ENCODE data around the gene VWA5B1. TPM values are rescaled to one million over a fixed set of nuclear protein-coding genes. Genes with fewer than 3 reads are reported as not detected.
A peak's percentile ranks its signal among the peaks of the same experiment; 100 is the strongest.

The VWA5B1 gene
- total RNA-seq, 3 donors from 2014 or later (not counting 1 experiment from before 2014, with no cell fraction given), result not detected

DNA sequence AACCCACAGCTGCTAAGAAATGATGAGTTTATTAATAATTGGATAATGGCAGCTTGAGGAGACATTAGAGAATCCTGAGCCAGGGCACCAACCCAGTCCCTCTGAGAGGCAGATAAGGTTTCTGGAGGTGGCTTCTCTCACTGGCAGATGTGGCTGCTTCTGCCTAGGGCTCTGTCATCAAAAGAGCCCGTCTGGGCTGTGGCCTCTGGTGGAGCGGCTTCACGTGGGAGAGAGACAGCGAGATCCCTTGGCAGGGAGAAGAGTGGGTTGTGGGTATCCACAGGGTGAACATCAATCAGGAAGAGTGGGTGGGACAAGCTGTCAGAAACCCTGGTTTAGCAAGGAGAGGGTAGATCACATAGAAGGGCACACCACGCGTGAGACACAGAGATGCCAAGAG lies 30.0 kb downstream of the VWA5B1 start:
- no peaks in the 10 kb centered on the region for H3K4me1 ChIP-seq (ENCODE audit: control insufficient read depth, insufficient read depth, low read length)
- Mint-ChIP-seq H3K27ac (no peak overlapping the region), H3K4me3 (no peak overlapping the region), H3K27me3 (ENCODE audit: low read depth in 2 of 2) (peaks cover 19 to 45% of the 10 kb centered on the region in 2 donors), H3K36me3 (no peaks in the 10 kb centered on the region), H3K9me3 (no peaks in the 10 kb centered on the region), H3K4me1 (no peaks in the 10 kb centered on the region)
- no peaks in the 10 kb centered on the region for H3K36me3 ChIP-seq (ENCODE audit: control insufficient read depth, insufficient read depth, low read length)
- H3K4me3 ChIP-seq (ENCODE audit: low read length), result no peak overlapping the region
- TF ChIP-seq, protein P1, sequence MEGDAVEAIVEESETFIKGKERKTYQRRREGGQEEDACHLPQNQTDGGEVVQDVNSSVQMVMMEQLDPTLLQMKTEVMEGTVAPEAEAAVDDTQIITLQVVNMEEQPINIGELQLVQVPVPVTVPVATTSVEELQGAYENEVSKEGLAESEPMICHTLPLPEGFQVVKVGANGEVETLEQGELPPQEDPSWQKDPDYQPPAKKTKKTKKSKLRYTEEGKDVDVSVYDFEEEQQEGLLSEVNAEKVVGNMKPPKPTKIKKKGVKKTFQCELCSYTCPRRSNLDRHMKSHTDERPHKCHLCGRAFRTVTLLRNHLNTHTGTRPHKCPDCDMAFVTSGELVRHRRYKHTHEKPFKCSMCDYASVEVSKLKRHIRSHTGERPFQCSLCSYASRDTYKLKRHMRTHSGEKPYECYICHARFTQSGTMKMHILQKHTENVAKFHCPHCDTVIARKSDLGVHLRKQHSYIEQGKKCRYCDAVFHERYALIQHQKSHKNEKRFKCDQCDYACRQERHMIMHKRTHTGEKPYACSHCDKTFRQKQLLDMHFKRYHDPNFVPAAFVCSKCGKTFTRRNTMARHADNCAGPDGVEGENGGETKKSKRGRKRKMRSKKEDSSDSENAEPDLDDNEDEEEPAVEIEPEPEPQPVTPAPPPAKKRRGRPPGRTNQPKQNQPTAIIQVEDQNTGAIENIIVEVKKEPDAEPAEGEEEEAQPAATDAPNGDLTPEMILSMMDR (IDR thresholded peaks at IDR 0.05), result no peak
- intact Hi-C loops (cut with micrococcal nuclease), result no loop called here
- ATAC-seq (no peak), DNase-seq (no peak)
- H3K9me3 ChIP-seq (ENCODE audit: control insufficient read depth, insufficient read depth, low read length), result no peaks in the 10 kb centered on the region
- no peaks in the 10 kb centered on the region for H3K27me3 ChIP-seq (ENCODE audit: control insufficient read depth, insufficient read depth, low read length)
- H3K27ac ChIP-seq (ENCODE audit: low read length), result no peak overlapping the region
- 82% methylated on average over 6 of the region's 6 CpGs for WGBS (ENCODE audit: insufficient coverage)

GRCh38 chr1:20321573-20321972 lies 30.9 kb downstream of the VWA5B1 start:
- intact Hi-C loops (cut with micrococcal nuclease), result no loop called here
- no peak overlapping the region for H3K4me3 ChIP-seq (ENCODE audit: low read length)
- DNase-seq (no peak), ATAC-seq (no peak)
- Mint-ChIP-seq H3K4me3 (no peak overlapping the region), H3K27ac (no peak overlapping the region), H3K4me1 (no peaks in the 10 kb centered on the region), H3K9me3 (no peaks in the 10 kb centered on the region), H3K27me3 (ENCODE audit: low read depth in 2 of 2) (peaks cover 23 to 49% of the 10 kb centered on the region in 2 donors), H3K36me3 (no peaks in the 10 kb centered on the region)
- WGBS (ENCODE audit: insufficient coverage), result 59% methylated on average over 5 of the region's 5 CpGs
- no peak overlapping the region for H3K27ac ChIP-seq (ENCODE audit: low read length)
- no peaks in the 10 kb centered on the region for H3K27me3 ChIP-seq (ENCODE audit: control insufficient read depth, insufficient read depth, low read length)
- no peaks in the 10 kb centered on the region for H3K4me1 ChIP-seq (ENCODE audit: control insufficient read depth, insufficient read depth, low read length)
- no peaks in the 10 kb centered on the region for H3K9me3 ChIP-seq (ENCODE audit: control insufficient read depth, insufficient read depth, low read length)
- no peaks in the 10 kb centered on the region for H3K36me3 ChIP-seq (ENCODE audit: control insufficient read depth, insufficient read depth, low read length)
- TF ChIP-seq, protein P1 (IDR thresholded peaks at IDR 0.05), result no peak

DNA sequence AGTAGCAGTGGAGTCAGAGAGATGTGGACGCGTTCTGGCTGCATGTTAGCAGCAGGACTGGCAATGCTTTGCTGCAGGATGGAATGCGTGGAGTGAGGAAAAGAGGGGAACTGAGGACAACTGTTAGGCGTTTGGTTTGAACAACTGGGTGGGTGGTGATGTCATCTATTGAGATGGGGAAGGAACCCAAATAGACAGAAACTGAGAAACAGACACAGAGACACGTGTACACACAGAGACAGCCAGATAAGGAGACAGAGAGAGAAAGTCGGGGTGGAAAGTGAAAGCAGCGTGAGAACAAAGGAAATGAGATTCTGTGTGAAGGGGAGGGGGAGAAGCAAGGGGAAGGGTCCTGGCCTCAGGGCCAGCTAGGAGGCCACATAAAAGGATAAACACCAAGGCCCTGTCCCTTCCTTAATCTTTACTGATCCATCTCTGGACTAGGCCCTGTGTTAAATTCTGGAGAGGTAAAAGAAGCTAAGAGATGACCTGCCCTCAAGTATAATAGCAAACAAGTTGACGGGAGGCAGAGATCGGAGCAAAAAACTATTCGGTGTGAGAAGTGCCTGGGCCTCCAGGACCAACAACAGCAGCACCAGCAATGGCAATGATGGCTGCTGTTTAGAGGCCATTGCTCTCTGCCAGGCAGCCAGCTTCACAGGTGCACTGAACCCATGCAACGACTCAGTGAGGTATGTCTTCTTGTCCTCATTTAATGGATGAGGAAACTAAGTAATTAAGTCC lies 31.6 kb downstream of the VWA5B1 start:
- Histone ChIP-seq H3K4me3 (ENCODE audit: low read length) (no peak overlapping the region), H3K9me3 (ENCODE audit: control insufficient read depth, insufficient read depth, low read length) (no peaks in the 10 kb centered on the region), H3K4me1 (ENCODE audit: control insufficient read depth, insufficient read depth, low read length) (no peaks in the 10 kb centered on the region), H3K36me3 (ENCODE audit: control insufficient read depth, insufficient read depth, low read length) (no peaks in the 10 kb centered on the region), H3K27ac (ENCODE audit: low read length) (peak overlapping the region; percentile 27), H3K27me3 (ENCODE audit: control insufficient read depth, insufficient read depth, low read length) (peaks cover 2% of the 10 kb centered on the region)
- TF ChIP-seq, protein P1 (IDR thresholded peaks at IDR 0.05), result no peak
- H3K36me3 Mint-ChIP-seq, result no peaks in the 10 kb centered on the region
- H3K9me3 Mint-ChIP-seq, result no peaks in the 10 kb centered on the region
- peaks cover 27 to 55% of the 10 kb centered on the region in 2 donors for H3K27me3 Mint-ChIP-seq (ENCODE audit: low read depth in 2 of 2)
- WGBS (ENCODE audit: insufficient coverage), result 53% methylated on average over 11 of the region's 11 CpGs
- DNase-seq (peak in 1 of 2 donors; percentile 41), ATAC-seq (no peak)
- H3K4me1 Mint-ChIP-seq, result no peaks in the 10 kb centered on the region
- H3K27ac Mint-ChIP-seq, result no peak overlapping the region
- intact Hi-C loops (cut with micrococcal nuclease), result no loop called here
- H3K4me3 Mint-ChIP-seq, result peak overlapping the region; percentile 26
